Measurements from ENCODE around the gene FGF2. TPM values are rescaled to one million over a fixed set of nuclear protein-coding genes. Genes with fewer than 3 reads are reported as not detected.
A peak's percentile ranks its signal among the peaks of the same experiment; 100 is the strongest.
"Not testable (repeated sequence)": the region's sequence is repeated elsewhere in the genome, so short reads cannot be mapped to it uniquely, and the experiment has no call there.

Gene FGF2
- total RNA-seq, 4 donors from 2014 or later = 32.5 to 54.7 (median 41.8) TPM

- TF ChIP-seq CTCF (IDR thresholded peaks at IDR 0.05) (no peak), POLR2AphosphoS5 (IDR thresholded peaks at IDR 0.05) (peak; percentile 88)
- Histone ChIP-seq H3K27me3 (no peaks in the 10 kb centered on the region), H3K4me1 (peaks cover 5 to 34% (median 11%) of the 10 kb centered on the region in 3 donors), H3K4me3 (no peak overlapping the region), H3K36me3 (no peaks in the 10 kb centered on the region), H3K27ac (peak overlapping the region; percentile 50 to 76 (median 69)), H3K9me3 (peaks cover 0 to 6% (median 0%) of the 10 kb centered on the region in 3 donors)
- 8 to 27% methylated on average over 5 to 6 of the region's 6 CpGs for WGBS, 2 donors (ENCODE audit: low coverage in 1 of 2)
- peak; percentile 96 for ATAC-seq
These were observed 43.1 kb upstream of the FGF2 start for GRCh38 chr4:122783301-122784215.

GRCh38 chr4:122784261-122784660 lies 42.4 kb upstream of the FGF2 start:
- Histone ChIP-seq H3K27ac (peak overlapping the region in 3 of 4 donors; percentile 50 to 76 (median 72)), H3K4me1 (peaks cover 5 to 34% (median 11%) of the 10 kb centered on the region in 3 donors), H3K4me3 (no peak overlapping the region), H3K9me3 (peaks cover 0 to 6% (median 0%) of the 10 kb centered on the region in 3 donors), H3K27me3 (no peaks in the 10 kb centered on the region), H3K36me3 (no peaks in the 10 kb centered on the region)
- 14 to 20% methylated on average over 1 of the region's 1 CpG for WGBS, 2 donors (ENCODE audit: low coverage in 1 of 2)
- no peak for ATAC-seq
- TF ChIP-seq POLR2A (IDR thresholded peaks at IDR 0.05) = no peak
- TF ChIP-seq EP300 (IDR thresholded peaks at IDR 0.05) = no peak
- no peak for TF ChIP-seq POLR2AphosphoS5 (IDR thresholded peaks at IDR 0.05)
- no peak for TF ChIP-seq CTCF (IDR thresholded peaks at IDR 0.05)

- Histone ChIP-seq H3K27ac (no peak overlapping the region), H3K4me1 (peaks cover 5 to 34% (median 11%) of the 10 kb centered on the region in 3 donors), H3K36me3 (no peaks in the 10 kb centered on the region), H3K27me3 (no peaks in the 10 kb centered on the region), H3K9me3 (peaks cover 0 to 1% (median 0%) of the 10 kb centered on the region in 3 donors), H3K4me3 (no peak overlapping the region)
- 83 to 86% methylated on average over 2 of the region's 2 CpGs for WGBS, 2 donors (ENCODE audit: low coverage in 1 of 2)
- no peak for ATAC-seq
- TF ChIP-seq POLR2AphosphoS5 (IDR thresholded peaks at IDR 0.05) (no peak), CTCF (IDR thresholded peaks at IDR 0.05) (no peak), POLR2A (IDR thresholded peaks at IDR 0.05) (no peak), EP300 (IDR thresholded peaks at IDR 0.05) (no peak)
These were observed 41.5 kb upstream of the FGF2 start for GRCh38 chr4:122785099-122785498.

GRCh38 chr4:122786296-122786695 lies 40.3 kb upstream of the FGF2 start:
- H3K4me3 ChIP-seq, H3K27me3 ChIP-seq, ATAC-seq, H3K36me3 ChIP-seq, H3K9me3 ChIP-seq, H3K27ac ChIP-seq: not testable (repeated sequence)
- 100% methylated on average over 4 of the region's 4 CpGs; no CpG with 5 or more reads in 1 of the 2 donors for WGBS, 2 donors (ENCODE audit: low coverage in 1 of 2)
- H3K4me1 ChIP-seq = peaks cover 5 to 32% (median 11%) of the 10 kb centered on the region in 3 donors

DNA sequence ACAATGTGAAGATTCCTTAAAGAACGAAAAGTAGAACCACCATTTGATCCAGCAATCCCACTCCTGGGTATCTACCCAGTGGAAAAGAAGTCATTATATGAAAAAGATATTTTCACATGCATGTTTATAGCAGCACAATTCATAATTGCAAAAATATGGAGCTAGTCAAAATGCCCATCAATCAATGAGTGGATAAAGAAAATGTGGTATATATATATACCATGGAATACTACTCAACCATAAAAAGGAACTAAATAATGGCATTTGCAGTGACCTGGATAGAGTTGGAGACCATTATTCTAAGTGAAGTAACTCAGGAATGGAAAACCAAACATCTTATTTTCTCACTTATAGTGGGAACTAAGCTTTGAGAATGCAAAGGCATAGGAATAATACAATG lies 39.7 kb upstream of the FGF2 start:
- not testable (repeated sequence) for H3K27me3 ChIP-seq, H3K27ac ChIP-seq, H3K9me3 ChIP-seq, H3K4me3 ChIP-seq, H3K36me3 ChIP-seq, ATAC-seq
- 100% methylated on average over 1 of the region's 1 CpG for WGBS, 2 donors (ENCODE audit: low coverage in 1 of 2)
- peaks cover 5 to 26% (median 11%) of the 10 kb centered on the region in 3 donors for H3K4me1 ChIP-seq

DNA sequence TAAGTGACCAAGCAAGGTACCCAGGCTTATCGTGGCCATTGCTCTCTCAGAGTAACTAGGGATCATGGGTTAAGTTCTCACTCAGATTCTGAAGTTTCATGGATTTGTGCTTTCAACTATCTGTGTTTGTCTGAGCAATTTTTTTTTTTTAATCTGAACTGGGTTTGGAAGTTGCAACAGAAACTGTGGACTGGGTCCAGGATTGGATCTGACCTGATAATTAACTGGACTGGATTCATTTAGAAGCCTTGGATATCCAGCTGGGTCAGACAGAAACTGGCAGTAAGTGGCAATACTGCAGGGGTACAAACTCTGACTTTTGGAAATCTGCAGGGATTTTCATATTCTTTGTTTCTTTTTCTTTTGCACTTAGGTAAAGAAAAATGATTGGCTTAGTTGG lies 38.7 kb upstream of the FGF2 start:
- no peak for TF ChIP-seq POLR2AphosphoS5 (IDR thresholded peaks at IDR 0.05)
- no peak for TF ChIP-seq CTCF (IDR thresholded peaks at IDR 0.05)
- no peak for TF ChIP-seq EP300 (IDR thresholded peaks at IDR 0.05)
- no peak for TF ChIP-seq POLR2A (IDR thresholded peaks at IDR 0.05)
- WGBS, 2 donors (ENCODE audit: low coverage in 1 of 2) = 40 to 88% methylated on average over 1 of the region's 1 CpG
- Histone ChIP-seq H3K4me1 (peaks cover 5 to 17% (median 11%) of the 10 kb centered on the region in 3 donors), H3K4me3 (no peak overlapping the region), H3K27me3 (no peaks in the 10 kb centered on the region), H3K36me3 (no peaks in the 10 kb centered on the region), H3K27ac (no peak overlapping the region), H3K9me3 (no peaks in the 10 kb centered on the region)
- ATAC-seq = no peak
